ENCODE results near the gene ANKRD35.

GRCh38 chr1:145846201-145846612 lies 39.5 kb downstream of the ANKRD35 start:
- TF ChIP-seq CTCF (IDR thresholded peaks at IDR 0.05) (peak; percentile 41 to 64 (median 50)), POLR2A (IDR thresholded peaks at IDR 0.05) (no peak)
